Fibroblast of mammary gland (primary cell): ENCODE measurements around the gene SOX2.

Experiments
- DNase-seq: peaks from one replicate; pipeline ENCODE4 v3.0.0-alpha.2; 2010; ENCODE audit warnings: low read depth
- H3K4me3 ChIP-seq: 2 replicates; pipeline ENCODE4 v1.5.1; 2011; ENCODE audit warnings: low read depth, mild to moderate bottlenecking, low read length, moderate library complexity; ENCODE audit not compliant: control insufficient read depth
- TF ChIP-seq, protein P1 (sequence below): conservative IDR thresholded peaks from 2 replicates; pipeline ENCODE4 v1.5.1; 2011; ENCODE audit warnings: low read depth, low read length, inconsistent platforms; ENCODE audit not compliant: control insufficient read depth, insufficient read depth

The SOX2 gene

DNA sequence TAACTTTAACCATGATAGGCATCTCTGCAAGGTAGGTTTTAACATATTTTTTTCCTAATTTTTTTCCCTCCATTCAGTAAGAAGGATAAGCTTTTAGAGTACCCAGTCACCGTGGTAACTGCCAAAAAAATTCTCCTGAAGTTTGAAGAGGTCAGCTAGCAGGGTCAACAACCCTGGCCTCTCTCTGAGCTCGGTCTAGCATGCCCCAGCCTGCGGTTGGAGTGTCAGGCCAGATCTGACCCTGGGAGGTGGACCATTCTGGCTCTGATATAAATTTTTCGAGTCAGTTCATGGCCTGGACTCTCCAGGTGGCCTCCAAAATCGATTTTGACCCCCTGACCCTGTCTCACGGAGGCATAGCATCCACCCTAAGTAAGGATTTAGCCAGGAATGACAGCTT is 29.7 kb downstream of the SOX2 start:
- TF ChIP-seq, protein P1, sequence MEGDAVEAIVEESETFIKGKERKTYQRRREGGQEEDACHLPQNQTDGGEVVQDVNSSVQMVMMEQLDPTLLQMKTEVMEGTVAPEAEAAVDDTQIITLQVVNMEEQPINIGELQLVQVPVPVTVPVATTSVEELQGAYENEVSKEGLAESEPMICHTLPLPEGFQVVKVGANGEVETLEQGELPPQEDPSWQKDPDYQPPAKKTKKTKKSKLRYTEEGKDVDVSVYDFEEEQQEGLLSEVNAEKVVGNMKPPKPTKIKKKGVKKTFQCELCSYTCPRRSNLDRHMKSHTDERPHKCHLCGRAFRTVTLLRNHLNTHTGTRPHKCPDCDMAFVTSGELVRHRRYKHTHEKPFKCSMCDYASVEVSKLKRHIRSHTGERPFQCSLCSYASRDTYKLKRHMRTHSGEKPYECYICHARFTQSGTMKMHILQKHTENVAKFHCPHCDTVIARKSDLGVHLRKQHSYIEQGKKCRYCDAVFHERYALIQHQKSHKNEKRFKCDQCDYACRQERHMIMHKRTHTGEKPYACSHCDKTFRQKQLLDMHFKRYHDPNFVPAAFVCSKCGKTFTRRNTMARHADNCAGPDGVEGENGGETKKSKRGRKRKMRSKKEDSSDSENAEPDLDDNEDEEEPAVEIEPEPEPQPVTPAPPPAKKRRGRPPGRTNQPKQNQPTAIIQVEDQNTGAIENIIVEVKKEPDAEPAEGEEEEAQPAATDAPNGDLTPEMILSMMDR = no peak
- no peak for DNase-seq
- no peak overlapping the region for H3K4me3 ChIP-seq

DNA sequence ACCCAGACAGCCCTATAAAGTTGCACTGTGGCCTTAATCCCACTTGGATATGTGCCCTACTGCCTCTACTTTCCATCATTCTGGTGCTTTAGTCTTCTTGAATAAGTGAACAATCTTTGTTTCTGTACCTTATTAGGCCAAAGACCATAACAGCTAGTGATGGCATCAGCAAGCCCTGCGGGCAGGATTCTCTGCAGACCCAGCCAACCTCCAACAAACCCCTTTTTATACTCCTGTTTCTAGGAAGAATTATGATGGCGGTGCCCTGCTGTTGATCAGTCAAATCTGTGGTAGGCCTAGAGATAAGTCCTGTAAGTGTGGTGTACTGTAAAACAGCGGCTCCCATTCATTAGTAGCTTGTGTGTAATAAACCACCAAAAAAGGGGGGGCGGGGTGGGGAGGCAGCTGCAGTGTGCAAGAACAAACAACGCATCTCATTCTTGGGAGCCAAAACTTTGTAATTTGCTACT is 40.5 kb downstream of the SOX2 start:
- no peak overlapping the region for H3K4me3 ChIP-seq
- TF ChIP-seq, protein P1 = no peak
- no peak for DNase-seq

DNA sequence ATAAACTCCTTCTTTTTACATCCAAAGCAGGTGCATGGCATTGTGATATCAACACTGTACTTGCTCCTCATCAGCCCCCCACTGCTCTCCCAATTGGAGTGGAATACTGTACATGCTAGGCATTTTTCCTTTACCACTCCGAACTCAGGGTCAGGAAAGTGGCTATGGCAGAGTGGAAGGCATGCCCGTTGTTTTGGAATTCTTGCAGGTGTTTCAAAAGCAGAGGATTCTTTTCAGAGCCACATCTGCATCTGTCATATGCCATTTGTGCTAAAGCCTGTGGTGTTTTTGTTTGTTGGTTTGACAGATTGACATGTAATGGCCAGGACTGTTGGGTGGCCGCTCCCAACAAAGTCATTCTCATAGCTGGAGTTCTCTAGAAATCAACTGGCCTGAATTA is 41.7 kb downstream of the SOX2 start:
- no peak overlapping the region for H3K4me3 ChIP-seq
- TF ChIP-seq, protein P1 = no peak
- no peak for DNase-seq

DNA sequence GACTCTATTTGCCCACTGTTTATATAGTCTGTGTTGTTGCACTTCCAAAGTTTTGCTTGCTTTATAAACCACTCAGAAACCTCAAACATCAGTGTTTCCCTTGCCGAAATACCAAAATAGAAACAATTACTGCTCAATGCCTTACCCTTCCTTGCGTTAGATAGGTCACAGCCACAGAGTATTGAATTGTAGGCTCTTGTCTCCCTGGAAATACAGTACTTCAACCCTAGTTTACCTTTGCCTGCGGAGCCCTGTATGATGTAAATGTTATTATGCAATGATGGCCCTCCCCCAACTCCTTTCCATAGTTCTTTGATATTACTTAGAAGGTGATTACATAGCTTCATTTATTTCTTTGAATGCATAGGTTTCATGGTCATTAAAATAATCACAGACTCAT is 44.2 kb downstream of the SOX2 start:
- TF ChIP-seq, protein P1 = no peak
- DNase-seq = no peak
- H3K4me3 ChIP-seq = no peak overlapping the region

DNA sequence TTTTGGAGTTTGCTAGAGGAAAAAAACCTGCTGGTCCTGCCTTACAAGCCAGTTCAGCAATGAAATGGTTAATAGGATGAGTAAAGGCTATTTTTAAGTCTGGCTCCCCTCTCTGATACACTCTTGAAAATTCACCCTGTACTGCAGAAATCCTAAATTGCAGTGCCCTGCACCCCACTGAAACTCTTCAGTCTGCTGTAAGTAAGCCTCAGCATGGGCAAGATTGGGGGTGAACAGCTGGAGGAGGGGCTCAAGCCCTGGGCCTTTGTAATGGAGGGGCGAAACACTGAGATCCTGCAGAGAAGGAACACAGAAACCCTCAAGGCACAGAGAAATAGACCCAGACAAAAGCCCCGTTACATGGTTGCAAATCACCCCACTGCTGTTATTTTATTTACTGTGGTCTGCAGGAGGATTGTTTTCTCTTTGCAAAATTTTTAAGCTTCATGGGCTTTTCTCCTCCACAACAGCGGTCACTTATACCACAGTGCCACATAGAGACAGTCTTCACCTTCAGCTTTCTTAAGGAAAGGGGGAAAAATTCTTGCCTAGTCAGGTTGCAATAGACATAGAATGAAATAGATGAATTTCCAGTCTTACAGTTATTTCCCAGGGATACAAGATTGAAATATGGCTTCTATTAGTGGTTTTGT is 45.0 kb downstream of the SOX2 start:
- TF ChIP-seq, protein P1 = no peak

DNA sequence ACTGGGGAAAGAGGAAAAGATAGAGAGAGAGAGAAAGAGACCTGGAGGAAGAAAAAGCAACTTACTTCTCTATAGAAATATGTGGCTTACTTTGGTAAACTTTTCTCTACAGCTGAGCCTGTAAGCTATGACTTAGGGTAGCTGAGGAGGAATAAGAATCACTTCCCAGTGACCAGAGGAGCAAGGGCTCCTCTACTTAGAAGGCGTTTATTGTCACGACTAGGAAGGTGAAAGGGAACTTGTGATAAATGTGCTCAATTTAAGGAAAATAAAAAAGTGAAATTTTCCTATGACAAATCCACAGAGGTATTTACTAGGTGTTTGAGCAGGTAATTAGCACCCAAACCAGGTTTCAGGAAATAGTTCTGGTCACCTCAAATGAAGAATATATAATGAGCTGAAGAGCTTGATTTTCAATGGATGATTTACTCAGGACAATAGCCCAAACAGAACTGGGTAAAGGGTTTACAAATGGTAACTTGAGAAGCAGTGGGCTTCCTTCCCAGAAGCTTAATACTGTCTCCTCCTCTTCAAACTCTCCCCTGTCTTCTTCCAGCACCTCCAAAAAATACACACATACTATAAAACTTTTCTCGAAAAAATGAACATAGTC is 46.1 kb downstream of the SOX2 start:
- no peak for DNase-seq
- no peak overlapping the region for H3K4me3 ChIP-seq
- TF ChIP-seq, protein P1 = no peak

More for the DNA sequence above, 45.0 kb downstream of the SOX2 start:
- no peak for DNase-seq
- H3K4me3 ChIP-seq = no peak overlapping the region
